GM12891 (cell line): ENCODE results near the gene JUN.

Source experiments
- DNase-seq: peaks from one replicate; pipeline ENCODE4 v3.0.0; 2011; ENCODE audit warnings: low spot score; ENCODE audit not compliant: insufficient read length
- FAIRE-seq: peaks from 2 replicates; lab custom pipeline; 2011; peaks lifted over from hg19 to GRCh38; lab: Jason Lieb, UNC
- PAX5 ChIP-seq: IDR thresholded peaks from 2 replicates; pipeline ENCODE4 v1.6.1; 2011; ENCODE audit warnings: low read length, moderate library complexity, mild to moderate bottlenecking; ENCODE audit not compliant: insufficient read depth, severe bottlenecking
- POLR2A ChIP-seq: IDR thresholded peaks from 2 replicates; pipeline ENCODE4 v1.6.1; 2011; ENCODE audit warnings: low read depth, low read length, control low read depth
- POLR2AphosphoS5 ChIP-seq: IDR thresholded peaks from 2 replicates; pipeline ENCODE4 v1.6.1; 2011; ENCODE audit warnings: low read depth, low read length, control low read depth
- POU2F2 ChIP-seq: IDR thresholded peaks from 2 replicates; pipeline ENCODE4 v1.6.1; 2011; ENCODE audit warnings: low read depth, mild to moderate bottlenecking, control low read depth, low read length, moderate library complexity
- SPI1 ChIP-seq: IDR thresholded peaks from 2 replicates; pipeline ENCODE4 v1.6.1; 2011; ENCODE audit warnings: low read depth, low read length, control low read depth
- TAF1 ChIP-seq: IDR thresholded peaks from 2 replicates; pipeline ENCODE4 v1.6.1; 2011; ENCODE audit warnings: low read depth, low read length, control low read depth

The JUN gene

DNA sequence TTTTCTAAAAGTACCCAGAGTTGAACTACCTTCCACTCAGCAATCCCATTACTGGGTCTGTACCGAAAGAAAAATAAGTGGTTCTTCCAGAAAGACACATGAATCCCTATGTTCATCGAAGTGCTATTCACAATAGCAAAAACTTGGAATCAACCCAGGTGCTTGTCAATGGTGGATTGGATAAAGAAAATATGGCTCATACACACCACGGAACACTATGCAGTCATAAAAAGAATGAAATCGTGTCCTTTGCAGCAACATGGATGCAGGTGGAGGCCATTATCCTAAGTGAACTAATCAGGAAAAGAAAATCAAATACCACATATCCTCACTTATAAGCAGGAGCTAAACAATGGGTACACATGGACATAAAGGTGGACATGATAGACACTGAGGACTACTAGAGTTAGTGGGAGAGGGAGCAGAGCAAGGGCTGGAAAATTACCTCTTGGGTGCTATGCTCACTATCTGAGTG is 32.9 kb upstream of the JUN start:
- FAIRE-seq (no peak), DNase-seq (no peak)
- TF ChIP-seq PAX5 = no peak
- no peak for TF ChIP-seq TAF1
- TF ChIP-seq POLR2A = no peak
- no peak for TF ChIP-seq SPI1
- no peak for TF ChIP-seq POU2F2
- no peak for TF ChIP-seq POLR2AphosphoS5

DNA sequence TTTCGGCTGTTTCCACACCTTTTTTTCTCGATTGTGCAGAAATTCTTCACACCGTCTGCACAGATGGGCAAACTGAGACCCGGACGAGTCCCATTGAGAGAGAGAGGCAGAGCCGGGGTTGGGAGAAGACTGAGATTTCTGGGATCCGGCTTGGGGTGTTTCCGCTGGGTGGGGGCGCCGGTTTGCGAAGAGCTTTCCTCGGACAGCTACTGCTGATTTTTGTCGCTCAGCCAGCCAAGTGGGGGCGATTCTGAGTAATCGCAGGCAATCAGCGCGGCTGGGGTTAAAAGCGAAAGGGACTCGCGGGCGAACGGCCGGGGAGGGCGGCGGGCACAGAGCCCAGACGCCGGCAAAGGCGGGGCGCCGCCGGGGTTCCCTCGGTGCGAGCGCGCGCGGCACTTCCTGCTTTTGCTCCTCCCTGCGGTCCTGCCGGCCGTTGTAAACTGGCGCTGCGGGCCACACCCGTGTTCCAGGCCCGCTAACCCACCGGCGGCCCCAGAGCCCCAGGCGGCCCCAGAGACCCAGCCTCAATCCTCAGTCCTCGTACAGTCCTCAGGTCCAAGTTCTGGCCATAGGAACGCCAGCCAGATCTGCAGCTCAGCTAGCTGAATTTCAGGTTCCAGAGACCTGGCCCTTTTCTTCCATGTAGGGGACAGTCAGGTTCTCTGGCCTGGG is 32.4 kb upstream of the JUN start:
- peak; percentile 86 for DNase-seq
- peak; percentile 91 for FAIRE-seq
- TF ChIP-seq POLR2A = 0 out of 2 replicates have a peak, but pooled peaks have one; percentile 32
- TF ChIP-seq SPI1 = peak; percentile 83
- TF ChIP-seq POU2F2 = 0 out of 2 replicates have a peak, but pooled peaks have one; percentile 31
- TF ChIP-seq TAF1 = 0 out of 2 replicates have a peak, but pooled peaks have one; percentile 25
- no peak for TF ChIP-seq POLR2AphosphoS5
- no peak for TF ChIP-seq PAX5

DNA sequence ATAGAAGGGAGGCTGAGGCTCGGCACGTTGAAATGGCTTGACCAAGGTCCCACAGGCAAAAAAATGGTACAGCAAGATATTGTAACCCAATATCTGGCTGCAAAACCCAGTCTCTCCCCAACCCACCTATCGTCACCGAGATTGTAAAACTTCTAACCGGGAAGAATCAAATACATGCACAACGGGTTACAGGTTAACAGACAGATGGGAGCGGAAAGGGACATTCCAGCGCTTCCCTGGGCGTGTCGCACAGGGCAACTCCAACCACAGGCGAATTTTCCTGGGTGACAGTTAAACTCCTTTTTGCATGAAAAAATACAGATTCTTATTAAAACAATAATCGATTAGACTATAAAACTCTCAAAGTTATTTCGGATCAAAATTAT is 31.8 kb upstream of the JUN start:
- FAIRE-seq (peak; percentile 26), DNase-seq (peak; percentile 17)
- TF ChIP-seq POLR2A (no peak), PAX5 (no peak), TAF1 (no peak), POLR2AphosphoS5 (no peak), SPI1 (no peak), POU2F2 (no peak)

DNA sequence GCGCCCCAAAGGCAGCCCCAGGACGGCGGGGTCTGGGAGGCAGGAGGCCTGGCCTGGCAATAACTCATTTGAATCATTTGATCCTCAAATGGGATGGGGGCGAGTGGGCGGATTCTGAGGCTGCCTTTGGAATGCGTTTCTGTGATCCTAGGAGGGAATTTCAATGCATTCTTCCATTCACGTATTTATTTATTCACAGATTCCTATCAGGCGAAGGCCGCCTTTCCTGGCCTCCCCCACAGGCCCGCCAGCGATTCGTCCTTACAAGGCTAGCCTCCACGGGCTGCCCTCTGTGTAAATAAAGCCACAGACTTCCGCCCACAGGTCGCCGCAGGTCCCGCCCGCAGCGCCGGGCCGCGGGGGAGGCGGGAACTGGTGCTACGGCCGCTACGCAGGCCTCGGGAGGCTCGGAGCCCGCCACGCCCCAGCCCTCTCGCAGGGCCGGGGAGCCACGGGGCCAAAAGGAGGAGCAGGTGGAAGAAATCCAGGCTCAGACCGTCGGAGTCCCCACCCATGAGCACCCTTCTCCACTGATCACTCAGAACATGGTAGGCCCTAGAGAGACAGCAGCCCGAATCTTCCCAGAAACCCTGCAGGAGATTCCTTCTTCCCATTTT is 31.3 kb upstream of the JUN start:
- TF ChIP-seq POU2F2 (0 out of 2 replicates have a peak, but pooled peaks have one; percentile 38), SPI1 (peak; percentile 41; the same call in 1 of the 2 replicates), POLR2A (no peak)
- FAIRE-seq = peak; percentile 76
- peak; percentile 69 for DNase-seq

DNA sequence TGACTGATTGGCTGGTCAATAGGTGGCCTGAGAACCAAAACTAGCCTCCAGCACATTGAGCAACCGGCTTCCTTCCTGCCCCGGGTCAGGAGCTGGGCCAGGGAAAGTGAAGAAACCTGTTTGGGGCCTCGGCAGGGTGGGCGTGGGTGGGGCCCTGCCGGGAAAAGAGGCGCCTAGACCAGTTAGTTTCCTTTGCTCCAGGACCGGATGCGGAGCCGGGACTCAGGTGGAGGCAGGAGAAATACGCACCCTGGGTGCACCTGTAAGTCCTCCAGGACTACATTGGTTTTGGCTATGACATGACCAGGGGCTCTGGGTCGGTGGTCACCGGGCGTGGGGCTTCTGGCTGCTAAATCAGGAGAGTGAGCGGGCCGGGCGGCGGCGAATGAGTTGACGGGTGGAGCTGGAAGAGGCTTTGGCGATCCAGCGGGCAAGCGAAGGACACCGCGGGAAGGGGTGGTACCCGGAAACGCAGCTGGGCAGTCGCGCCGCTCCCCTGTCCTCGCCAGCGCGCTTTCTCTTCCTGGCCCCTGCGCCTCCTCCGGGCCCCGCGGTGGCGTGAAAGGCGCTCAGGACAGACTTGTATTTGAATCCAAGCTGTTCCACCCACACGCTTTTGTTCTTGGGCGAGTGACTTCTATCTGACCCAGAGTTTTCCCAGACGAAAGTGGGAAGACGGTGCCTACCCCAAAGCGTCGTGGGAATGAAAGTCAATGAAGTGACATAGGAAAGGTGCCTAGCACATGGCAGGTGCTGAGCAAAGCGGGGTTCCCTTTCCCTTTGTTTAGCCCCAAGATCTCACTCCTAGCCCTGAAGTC is 30.6 kb upstream of the JUN start:
- DNase-seq (no peak), FAIRE-seq (no peak)
- no peak for TF ChIP-seq SPI1
- TF ChIP-seq PAX5 = no peak
- no peak for TF ChIP-seq POU2F2
- TF ChIP-seq POLR2A = no peak
- TF ChIP-seq TAF1 = no peak
- no peak for TF ChIP-seq POLR2AphosphoS5

DNA sequence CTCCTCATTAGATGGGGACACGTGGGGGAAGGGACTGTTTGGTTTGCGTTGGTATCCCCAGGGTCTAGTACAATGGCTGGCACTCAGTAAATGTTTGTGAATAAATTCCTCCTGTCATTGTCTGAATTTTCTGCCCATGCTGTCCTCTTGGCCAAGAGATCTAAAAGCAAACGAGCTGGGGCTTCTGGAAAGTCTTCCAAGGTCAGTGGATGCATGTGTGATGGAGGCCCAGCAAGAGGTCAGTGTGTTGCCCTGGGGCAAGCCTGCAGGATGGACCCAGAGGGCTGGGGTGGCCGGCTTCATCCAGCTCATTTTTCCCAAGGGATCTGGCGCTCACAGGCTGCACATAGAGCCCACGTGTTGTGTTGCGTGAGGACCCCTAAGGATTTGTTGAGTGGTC is 30.0 kb upstream of the JUN start:
- TF ChIP-seq POLR2AphosphoS5 = no peak
- TF ChIP-seq TAF1 = no peak
- no peak for TF ChIP-seq POLR2A
- no peak for TF ChIP-seq SPI1
- TF ChIP-seq POU2F2 = no peak
- TF ChIP-seq PAX5 = no peak
- FAIRE-seq = no peak
- DNase-seq = no peak

DNA sequence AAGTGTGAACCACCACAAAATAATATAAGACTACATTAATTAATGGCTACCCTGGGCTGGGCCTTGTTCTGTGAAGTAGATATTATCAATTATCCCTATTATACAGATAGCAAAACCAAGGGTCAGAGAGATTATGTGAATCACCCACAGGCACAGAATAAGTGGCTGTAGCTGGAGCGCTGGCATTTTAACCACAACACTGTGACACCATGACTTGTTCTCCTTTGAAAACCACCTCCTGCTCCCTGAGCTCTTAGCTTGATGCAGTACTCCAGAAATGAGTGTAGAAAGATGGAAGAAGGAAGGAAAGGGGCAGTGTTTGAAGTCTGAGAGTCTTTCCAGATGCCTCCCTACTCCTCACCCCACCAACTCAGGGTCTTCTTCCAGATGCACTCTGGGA is 29.5 kb upstream of the JUN start:
- DNase-seq (no peak), FAIRE-seq (no peak)

DNA sequence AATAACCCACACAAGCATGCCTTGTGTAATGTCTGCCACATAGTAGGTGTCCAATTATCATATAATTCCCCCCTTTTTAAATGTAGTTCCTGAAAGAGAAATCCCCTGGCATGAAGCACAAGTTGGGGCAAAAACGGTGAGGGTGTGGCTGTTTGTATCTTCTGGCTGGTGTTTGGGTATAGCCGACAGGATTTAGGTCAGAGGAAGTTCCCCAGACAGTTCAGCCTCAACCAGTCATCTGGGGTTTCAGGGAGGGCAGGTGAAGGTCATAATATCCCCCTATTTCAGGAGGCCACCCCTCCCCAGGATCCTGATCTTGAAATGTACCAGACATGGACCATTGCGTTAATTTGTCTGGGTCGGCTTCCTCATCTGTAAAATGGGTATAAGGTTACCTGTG is 29.1 kb upstream of the JUN start:
- FAIRE-seq (no peak), DNase-seq (no peak)
- TF ChIP-seq TAF1 = no peak
- no peak for TF ChIP-seq SPI1
- TF ChIP-seq PAX5 = no peak
- no peak for TF ChIP-seq POLR2A
- TF ChIP-seq POU2F2 = no peak
- TF ChIP-seq POLR2AphosphoS5 = no peak

More for the DNA sequence above, 29.5 kb upstream of the JUN start:
- no peak for TF ChIP-seq POU2F2
- no peak for TF ChIP-seq SPI1

DNA sequence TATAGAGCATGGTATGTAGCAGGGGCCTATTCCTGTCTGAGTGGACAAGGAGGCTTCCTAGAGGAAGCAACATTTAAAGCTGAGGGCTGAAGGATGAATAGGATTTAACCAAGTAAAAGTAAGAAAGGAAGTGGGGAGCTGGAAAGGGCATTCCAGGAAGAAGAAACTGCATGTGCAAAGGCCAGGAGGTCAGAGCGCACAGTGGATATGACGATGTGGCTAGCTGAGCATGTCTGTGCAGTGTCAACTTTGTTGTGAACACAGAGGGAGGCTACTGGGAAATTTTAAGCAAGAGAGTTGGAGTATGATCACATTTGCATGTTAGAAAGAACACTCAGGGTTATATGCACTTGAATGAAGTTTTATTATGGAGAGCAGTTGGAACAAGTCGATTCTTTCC is 28.6 kb upstream of the JUN start:
- TF ChIP-seq POU2F2 (no peak), POLR2A (no peak), SPI1 (no peak), POLR2AphosphoS5 (no peak), TAF1 (no peak), PAX5 (no peak)
- FAIRE-seq = no peak
- DNase-seq = no peak

DNA sequence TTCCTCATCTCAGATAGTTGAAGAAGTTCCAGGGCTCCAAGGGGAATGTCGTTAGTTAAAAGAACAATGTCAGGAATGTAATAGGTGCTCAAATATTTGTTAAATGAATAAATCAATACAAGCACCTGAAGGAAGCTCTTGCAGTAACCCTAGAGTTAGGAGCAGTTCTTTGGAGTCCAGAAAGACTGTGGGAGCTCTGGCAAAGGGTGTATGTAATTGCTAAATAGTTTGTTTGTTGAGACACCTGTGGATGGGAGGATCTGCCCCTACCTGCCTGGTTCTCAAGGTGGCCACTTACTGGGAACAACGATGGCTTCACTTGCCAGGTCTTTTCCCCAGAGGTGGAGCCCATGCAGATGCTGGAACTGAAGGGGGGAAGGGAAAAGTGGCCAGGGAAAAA is 27.5 kb upstream of the JUN start:
- no peak for DNase-seq
- no peak for TF ChIP-seq SPI1
- TF ChIP-seq TAF1 = no peak
- no peak for TF ChIP-seq POLR2A
- no peak for TF ChIP-seq POLR2AphosphoS5
- no peak for TF ChIP-seq POU2F2
- TF ChIP-seq PAX5 = no peak
- no peak for FAIRE-seq
